PC-3 (cell line): ENCODE results near the gene CCKAR.

ENCODE experiments used
- CTCF ChIP-seq: fragments of 300-600 bp; sonication (generic); conservative IDR thresholded peaks from 2 replicates; pipeline ENCODE4 v1.5.1; 2017; ENCODE audit warnings: antibody characterized with exemption, low read depth, mild to moderate bottlenecking, low read length
- EZH2 ChIP-seq: fragments of 300-600 bp; sonication (generic); IDR thresholded peaks from one replicate; pipeline ENCODE4 v1.6.1; 2017; ENCODE audit warnings: antibody characterized with exemption, mild to moderate bottlenecking, low read length; ENCODE audit not compliant: unreplicated experiment

- no peak for TF ChIP-seq CTCF
- no peak for TF ChIP-seq EZH2
These were observed 18.4 kb downstream of the CCKAR start for GRCh38 chr4:26471890-26472289.
